HK-2 (cell line): ENCODE data around the gene ANKRD33.

Source experiments
- DNase-seq: peaks from one replicate; pipeline ENCODE4 v3.0.0-alpha.2; 2018; ENCODE audit not compliant: unreplicated experiment

ANKRD33 gene

GRCh38 chr12:51860986-51861385 lies 26.9 kb upstream of the ANKRD33 start:
- no peak for DNase-seq

GRCh38 chr12:51862947-51863346 lies 25.0 kb upstream of the ANKRD33 start:
- DNase-seq: no peak

DNA sequence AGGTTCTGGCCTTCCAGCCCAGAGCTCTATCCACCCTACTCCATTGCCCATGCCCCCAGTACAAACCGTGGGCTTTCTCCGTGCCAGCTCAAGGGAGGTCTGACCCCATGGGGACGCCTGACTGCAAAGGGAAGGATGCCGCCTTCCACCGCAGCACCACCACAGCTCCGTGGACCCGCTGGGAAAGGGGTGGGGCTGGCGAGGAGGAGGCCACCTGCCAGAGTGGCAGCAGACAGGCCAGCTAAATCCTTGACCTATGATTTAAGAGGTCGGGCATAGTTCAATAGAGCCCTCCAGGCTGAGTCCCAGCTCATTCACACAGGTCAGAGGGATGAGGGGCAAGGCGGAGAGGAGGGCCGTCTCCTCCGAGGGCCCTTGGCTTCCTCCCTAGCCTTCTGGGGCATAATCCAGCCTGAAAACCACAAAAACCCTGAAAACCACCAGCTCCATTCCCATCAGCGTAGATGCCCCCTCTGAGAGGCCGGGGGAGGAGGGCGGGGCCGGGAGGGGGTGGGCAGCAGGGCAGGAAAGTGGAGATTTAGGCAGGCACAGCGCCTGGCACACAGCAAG lies 24.5 kb upstream of the ANKRD33 start:
- DNase-seq: peak; percentile 62

- peak; percentile 58 for DNase-seq
Observed at GRCh38 chr12:51863933-51864832, 23.7 kb upstream of the ANKRD33 start.

- no peak for DNase-seq
Observed at GRCh38 chr12:51864833-51865670, 22.9 kb upstream of the ANKRD33 start.

DNA sequence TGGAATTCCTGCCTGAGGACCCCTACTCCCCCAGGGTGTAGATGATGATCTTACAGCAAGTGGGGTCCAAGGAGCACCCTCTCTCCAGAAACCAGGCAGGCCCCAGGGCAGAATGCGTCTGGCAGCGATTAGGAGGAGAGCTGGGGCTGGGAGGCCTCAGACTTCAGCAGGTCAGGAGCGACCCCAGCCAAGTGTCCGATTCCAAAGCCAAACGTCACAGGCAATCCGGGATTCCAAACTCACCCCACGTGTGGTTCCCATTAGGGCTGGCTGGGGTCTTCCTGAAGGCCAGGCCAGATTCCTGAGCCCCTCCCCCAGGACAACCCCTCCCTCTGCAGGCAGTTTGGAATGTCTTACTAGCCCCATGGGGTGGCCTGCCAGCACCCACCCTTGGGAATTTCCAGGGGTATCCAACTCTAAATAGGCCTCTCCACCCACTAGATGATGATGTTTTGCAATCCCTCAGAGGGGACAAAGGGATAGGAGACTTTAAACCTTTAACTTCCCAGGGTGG lies 22.1 kb upstream of the ANKRD33 start:
- DNase-seq: no peak

GRCh38 chr12:51866324-51866723 lies 21.6 kb upstream of the ANKRD33 start:
- DNase-seq: no peak

GRCh38 chr12:51866762-51867161 lies 21.1 kb upstream of the ANKRD33 start:
- DNase-seq: no peak

- DNase-seq: no peak
Observed at GRCh38 chr12:51867371-51867770, 20.5 kb upstream of the ANKRD33 start.

DNA sequence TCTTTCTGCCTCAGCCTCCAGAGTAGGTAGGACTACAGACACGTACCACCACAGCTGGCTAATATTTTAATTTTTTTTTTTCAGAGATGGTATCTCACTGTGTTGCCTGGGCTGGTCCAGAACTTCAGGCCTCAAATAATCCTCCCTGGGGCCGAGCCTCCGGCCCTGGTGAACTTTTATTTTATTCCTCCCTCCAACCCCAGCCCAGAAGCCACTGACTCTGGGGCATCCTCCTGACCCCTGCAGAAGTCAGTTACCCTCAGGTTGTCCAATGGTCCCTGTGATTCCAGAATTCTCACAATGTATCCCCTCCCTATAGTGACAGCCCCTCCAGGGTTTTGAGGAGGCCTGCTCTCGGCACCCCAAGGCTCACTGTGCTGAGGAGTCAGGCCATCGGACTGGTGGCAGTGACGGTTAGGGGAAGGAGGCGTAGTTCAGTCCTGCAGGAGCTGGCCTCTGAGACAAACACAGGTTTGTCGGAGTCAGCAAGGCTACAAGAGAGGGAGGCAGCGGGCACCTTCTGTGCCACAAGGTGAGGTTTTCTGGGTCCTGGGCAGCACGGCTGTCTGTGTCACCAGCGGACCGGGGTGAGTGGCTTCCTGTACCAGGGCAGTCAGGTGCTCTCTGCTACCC lies 20.0 kb upstream of the ANKRD33 start:
- no peak for DNase-seq

DNA sequence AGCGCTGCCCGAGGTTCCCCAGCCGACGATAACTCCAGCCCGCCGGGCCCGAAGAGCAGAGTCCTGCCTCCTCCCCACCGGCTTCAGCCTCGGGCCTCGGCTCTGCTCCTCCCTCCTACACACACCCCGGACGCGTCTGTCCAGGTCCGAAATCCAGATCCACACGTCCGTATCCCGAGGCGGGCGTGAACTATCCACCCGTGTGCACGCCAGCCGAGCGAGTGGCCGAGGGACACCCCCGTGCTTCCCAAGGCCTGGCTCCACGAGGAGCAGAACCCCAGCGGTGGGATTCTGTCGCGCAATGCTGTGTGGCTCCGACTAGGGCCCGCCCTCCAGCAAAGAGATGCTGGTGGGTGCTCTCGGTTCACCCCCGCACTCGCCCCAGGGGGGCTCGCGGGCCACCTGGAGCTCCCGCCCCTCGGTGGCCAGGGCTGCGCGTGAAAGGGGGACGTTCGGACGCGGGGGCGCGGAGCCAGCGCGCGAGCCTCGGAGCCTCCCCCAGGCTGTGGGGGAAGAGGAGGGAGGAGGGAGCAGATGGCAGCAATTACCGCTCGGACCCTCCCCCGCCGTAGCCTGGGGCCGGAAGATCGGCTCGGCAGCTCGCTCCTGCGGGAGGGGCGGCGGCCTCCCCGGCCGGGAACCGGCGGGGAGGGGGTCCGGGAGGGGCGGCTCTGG lies 18.9 kb upstream of the ANKRD33 start:
- DNase-seq: no peak

DNA sequence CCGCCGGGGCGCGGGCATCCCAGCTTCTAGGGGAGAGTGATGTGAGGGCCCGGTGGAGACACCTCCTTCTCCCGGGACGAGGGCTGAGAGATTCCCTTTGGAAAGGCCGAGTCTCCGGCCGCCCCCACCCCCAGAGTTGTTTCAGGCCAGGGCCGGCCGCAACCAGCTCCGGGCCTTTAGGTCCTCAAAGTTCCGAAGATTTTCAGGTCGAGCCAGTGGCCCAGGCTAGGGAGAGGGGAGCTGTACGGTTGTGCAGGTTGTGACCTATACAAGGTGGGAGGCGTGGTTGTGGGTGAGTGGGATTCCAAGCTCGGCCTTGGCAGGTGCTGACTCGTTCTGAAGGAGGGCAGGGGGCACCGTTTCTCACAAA lies 18.4 kb upstream of the ANKRD33 start:
- no peak for DNase-seq

- no peak for DNase-seq
Observed at GRCh38 chr12:51869931-51870330, 18.0 kb upstream of the ANKRD33 start.

DNA sequence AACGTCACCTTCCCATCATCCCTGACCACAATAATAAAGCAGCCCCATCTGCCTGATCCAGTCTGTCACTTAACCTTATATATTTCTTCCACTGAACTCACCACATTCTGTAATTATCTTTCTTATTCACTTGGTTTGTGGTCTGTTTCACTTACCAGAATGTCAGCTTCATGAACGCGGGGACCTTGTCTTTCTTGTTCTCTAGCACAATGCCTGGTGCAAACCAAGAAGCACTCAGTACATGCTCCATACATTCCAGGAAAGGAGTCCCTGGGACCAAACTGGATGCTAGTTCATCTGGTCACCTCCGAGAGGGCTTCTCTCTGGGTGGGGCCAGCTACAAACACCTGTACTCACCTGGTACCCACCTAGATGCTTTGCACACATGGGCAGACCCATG lies 17.4 kb upstream of the ANKRD33 start:
- DNase-seq: no peak

GRCh38 chr12:51871126-51871525 lies 16.8 kb upstream of the ANKRD33 start:
- no peak for DNase-seq

- DNase-seq: no peak
Observed at GRCh38 chr12:51871918-51872688, 15.8 kb upstream of the ANKRD33 start.

GRCh38 chr12:51872689-51872981 lies 15.3 kb upstream of the ANKRD33 start:
- no peak for DNase-seq

- DNase-seq: no peak
Observed at GRCh38 chr12:51873251-51873994, 14.5 kb upstream of the ANKRD33 start.

- DNase-seq: no peak
Observed at GRCh38 chr12:51874000-51874399, 13.9 kb upstream of the ANKRD33 start.

DNA sequence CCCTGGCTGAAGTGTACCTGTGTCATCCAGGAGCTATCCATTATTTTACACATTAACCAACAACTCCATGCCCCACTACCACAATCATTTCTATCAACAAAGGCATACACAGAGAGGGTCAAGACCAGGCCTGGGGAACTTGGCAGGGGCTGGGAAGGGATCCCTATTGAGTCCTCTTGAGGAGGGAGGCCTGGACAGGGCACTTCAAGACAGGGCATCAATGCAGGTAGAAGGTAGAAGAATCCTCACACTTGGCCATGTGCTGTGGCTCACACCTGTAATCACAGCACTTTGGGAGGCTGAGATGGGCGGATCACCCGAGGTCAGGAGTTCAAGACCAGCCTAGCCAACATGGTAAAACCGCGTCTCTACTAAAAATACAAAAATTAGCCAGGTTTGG lies 13.4 kb upstream of the ANKRD33 start:
- no peak for DNase-seq
